Measurements from ENCODE around the gene VASH1.

GRCh38 chr14:76771437-76771980 lies 10.2 kb downstream of the VASH1 start:
- TF ChIP-seq CTCF (conservative IDR thresholded peaks at IDR 0.05 in 1 of 2, IDR thresholded peaks at IDR 0.05 in 1 of 2; ENCODE audit: low read depth in 1 of 2, low read length in 2 of 2) (no peak), EZH2 (IDR thresholded peaks at IDR 0.05; ENCODE audit: low read length, missing control alignments) (no peak)
